Bronchial epithelial cell (primary cell): Measurements from ENCODE around the gene DPY19L3. TPM values are rescaled to one million over a fixed set of nuclear protein-coding genes. Genes with fewer than 3 reads are reported as not detected.
A peak's percentile ranks its signal among the peaks of the same experiment; 100 is the strongest.

Experiments used
- DNase-seq: peaks from one replicate; pipeline ENCODE4 v3.0.0-alpha.2; 2010; ENCODE audit warnings: low read depth
- FAIRE-seq: peaks from 2 replicates; lab custom pipeline; 2011; peaks lifted over from hg19 to GRCh38; lab: Jason Lieb, UNC
- H3K27me3 ChIP-seq: 2 replicates; pipeline ENCODE4 v1.5.1; 2011; ENCODE audit warnings: low read length; ENCODE audit not compliant: control insufficient read depth, insufficient read depth
- H3K36me3 ChIP-seq: 2 replicates; pipeline ENCODE4 v1.5.1; 2011; ENCODE audit warnings: low read length; ENCODE audit not compliant: control insufficient read depth, insufficient read depth
- H3K4me3 ChIP-seq: 2 replicates; pipeline ENCODE4 v1.5.1; 2011; ENCODE audit warnings: mild to moderate bottlenecking, low read depth, low read length, control low read depth
- total RNA-seq: library from RNA; depleted of rRNA; stranded (reverse); fragments of >200 nt; gene quantifications from 2 replicates; pipeline ENCODE4 v1.2.1, GENCODE V29; 2014
- TF ChIP-seq, protein P1 (sequence below): IDR thresholded peaks from 2 replicates; pipeline ENCODE4 v1.5.1; 2011; ENCODE audit warnings: mild to moderate bottlenecking, moderate library complexity, low read length, control low read depth, inconsistent platforms; ENCODE audit not compliant: insufficient read depth, severe bottlenecking

DPY19L3 gene
- total RNA-seq, 1 donor from 2014 or later: 5.8 TPM

GRCh38 chr19:32465176-32465575, 59.6 kb downstream of the DPY19L3 start:
- H3K36me3 ChIP-seq: no peaks in the 10 kb centered on the region
- H3K4me3 ChIP-seq: no peak overlapping the region
- TF ChIP-seq, protein P1, sequence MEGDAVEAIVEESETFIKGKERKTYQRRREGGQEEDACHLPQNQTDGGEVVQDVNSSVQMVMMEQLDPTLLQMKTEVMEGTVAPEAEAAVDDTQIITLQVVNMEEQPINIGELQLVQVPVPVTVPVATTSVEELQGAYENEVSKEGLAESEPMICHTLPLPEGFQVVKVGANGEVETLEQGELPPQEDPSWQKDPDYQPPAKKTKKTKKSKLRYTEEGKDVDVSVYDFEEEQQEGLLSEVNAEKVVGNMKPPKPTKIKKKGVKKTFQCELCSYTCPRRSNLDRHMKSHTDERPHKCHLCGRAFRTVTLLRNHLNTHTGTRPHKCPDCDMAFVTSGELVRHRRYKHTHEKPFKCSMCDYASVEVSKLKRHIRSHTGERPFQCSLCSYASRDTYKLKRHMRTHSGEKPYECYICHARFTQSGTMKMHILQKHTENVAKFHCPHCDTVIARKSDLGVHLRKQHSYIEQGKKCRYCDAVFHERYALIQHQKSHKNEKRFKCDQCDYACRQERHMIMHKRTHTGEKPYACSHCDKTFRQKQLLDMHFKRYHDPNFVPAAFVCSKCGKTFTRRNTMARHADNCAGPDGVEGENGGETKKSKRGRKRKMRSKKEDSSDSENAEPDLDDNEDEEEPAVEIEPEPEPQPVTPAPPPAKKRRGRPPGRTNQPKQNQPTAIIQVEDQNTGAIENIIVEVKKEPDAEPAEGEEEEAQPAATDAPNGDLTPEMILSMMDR: no peak
- DNase-seq (no peak), FAIRE-seq (no peak)
- no peaks in the 10 kb centered on the region for H3K27me3 ChIP-seq

GRCh38 chr19:32469795-32470194, 64.2 kb downstream of the DPY19L3 start:
- H3K27me3 ChIP-seq: no peaks in the 10 kb centered on the region
- TF ChIP-seq, protein P1: no peak
- no peak for DNase-seq
- H3K36me3 ChIP-seq: no peaks in the 10 kb centered on the region
- H3K4me3 ChIP-seq: no peak overlapping the region
- FAIRE-seq: no peak

DNA sequence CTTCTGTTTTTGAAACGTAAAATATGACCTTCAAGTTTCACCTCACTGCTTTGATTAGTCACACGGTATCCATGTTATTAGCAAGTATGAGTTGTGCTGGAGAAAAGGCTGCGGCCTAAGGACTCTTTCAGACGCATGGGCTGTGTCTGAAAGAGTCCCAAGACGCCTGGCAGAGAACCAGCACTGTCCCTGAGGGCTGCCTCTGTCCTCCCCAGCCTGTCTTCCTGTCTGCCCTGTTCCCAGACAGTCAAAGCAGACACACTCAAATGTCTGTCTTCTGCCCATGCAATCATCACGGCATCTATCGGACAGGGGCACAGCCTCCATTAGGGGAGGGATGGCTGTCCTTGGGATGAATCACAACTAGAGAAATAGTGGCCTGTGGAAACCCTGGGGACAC, 65.5 kb downstream of the DPY19L3 start:
- no peaks in the 10 kb centered on the region for H3K27me3 ChIP-seq
- FAIRE-seq: peak; percentile 83
- no peaks in the 10 kb centered on the region for H3K36me3 ChIP-seq
- TF ChIP-seq, protein P1: no peak
- no peak overlapping the region for H3K4me3 ChIP-seq
- DNase-seq: no peak

GRCh38 chr19:32471811-32472210, 66.2 kb downstream of the DPY19L3 start:
- TF ChIP-seq, protein P1: no peak
- Histone ChIP-seq H3K27me3 (no peaks in the 10 kb centered on the region), H3K36me3 (no peaks in the 10 kb centered on the region), H3K4me3 (no peak overlapping the region)
- FAIRE-seq (no peak), DNase-seq (no peak)

DNA sequence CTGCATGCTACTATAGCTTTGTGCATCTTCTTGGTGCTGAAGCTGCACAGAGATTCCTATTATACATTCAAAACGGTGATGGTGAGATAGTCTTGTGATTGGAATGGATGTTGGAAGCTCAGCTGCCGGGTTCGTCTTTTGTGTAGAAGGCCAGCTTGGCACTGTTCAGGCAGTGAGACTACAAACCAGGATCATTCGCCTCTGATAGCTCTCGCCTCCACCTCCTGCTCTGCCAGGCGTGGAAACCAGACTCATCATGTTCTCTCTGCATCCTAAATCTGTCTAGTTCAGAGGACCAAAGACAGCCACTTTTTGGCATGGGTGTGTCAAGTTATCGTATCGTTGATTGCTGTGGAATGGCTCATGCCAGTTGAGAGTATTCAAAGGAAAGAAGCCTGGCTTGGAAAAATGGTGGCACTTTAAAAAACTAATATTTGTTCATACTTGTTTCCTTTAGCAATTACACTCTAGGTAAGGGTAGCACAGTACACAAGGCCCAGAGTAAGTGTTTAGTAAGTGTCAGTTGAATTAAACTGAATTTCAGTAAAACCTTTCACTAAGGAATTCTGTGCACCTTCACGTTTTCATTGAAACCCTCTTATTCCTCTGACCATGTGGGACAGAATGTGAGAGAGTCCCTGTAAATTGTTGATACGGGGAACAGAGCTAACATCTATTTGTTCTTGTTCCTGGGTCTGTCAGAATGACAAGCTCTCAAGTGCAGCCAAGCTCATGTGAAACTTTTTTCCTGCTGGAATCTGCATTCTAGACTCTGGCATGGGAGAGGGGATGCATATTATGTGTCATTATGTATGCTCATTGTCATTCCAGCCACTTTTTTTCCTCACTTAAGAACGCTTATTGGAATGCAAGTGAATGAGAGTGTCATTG, 69.8 kb downstream of the DPY19L3 start:
- FAIRE-seq (peak; percentile 64), DNase-seq (no peak)
- no peak overlapping the region for H3K4me3 ChIP-seq
- TF ChIP-seq, protein P1: no peak
- H3K36me3 ChIP-seq: no peaks in the 10 kb centered on the region
- H3K27me3 ChIP-seq: no peaks in the 10 kb centered on the region
